GM12878 (cell line): ENCODE data around the gene PRDM16. TPM values are rescaled to one million over a fixed set of nuclear protein-coding genes. Genes with fewer than 3 reads are reported as not detected.

Source experiments
- ATF7 ChIP-seq: fragments of 450-650 bp; IDR thresholded peaks from 2 replicates; pipeline ENCODE4 v1.6.1; 2016; ENCODE audit warnings: low read depth, mild to moderate bottlenecking
- BCLAF1 ChIP-seq: fragments of 450-650 bp; IDR thresholded peaks from 2 replicates; pipeline ENCODE4 v1.6.1; 2017; ENCODE audit warnings: antibody characterized with exemption, mild to moderate bottlenecking, moderate library complexity
- CBX3 ChIP-seq: fragments of 200-600 bp; sonication (generic); IDR thresholded peaks from 2 replicates; pipeline ENCODE4 v1.6.1; 2016; ENCODE audit warnings: low read depth, borderline replicate concordance
- IRF3 ChIP-seq: fragments of 450-650 bp; IDR thresholded peaks from 2 replicates; pipeline ENCODE4 v1.6.1; 2014; ENCODE audit warnings: mild to moderate bottlenecking
- KAT2A ChIP-seq: conservative IDR thresholded peaks from 2 replicates; pipeline ENCODE4 v1.6.1; 2011; ENCODE audit warnings: low read depth, low read length; ENCODE audit not compliant: control insufficient read depth
- NR2C1 ChIP-seq: fragments of 450-650 bp; IDR thresholded peaks from 2 replicates; pipeline ENCODE4 v1.6.1; 2017; ENCODE audit warnings: antibody characterized with exemption, mild to moderate bottlenecking, moderate library complexity
- RAD21 ChIP-seq: IDR thresholded peaks from 2 replicates; pipeline ENCODE4 v1.6.1; 2011; ENCODE audit warnings: mild to moderate bottlenecking, low read depth, low read length, moderate library complexity; ENCODE audit not compliant: insufficient read depth
- RBBP5 ChIP-seq: fragments of 200-600 bp; sonication (generic); conservative IDR thresholded peaks from 2 replicates; pipeline ENCODE4 v1.6.1; 2016
- SMC3 ChIP-seq: IDR thresholded peaks from 2 replicates; pipeline ENCODE4 v1.6.1; 2011; ENCODE audit warnings: low read length, improper control_type of control experiment, borderline replicate concordance
- polyA plus RNA-seq, 11 experiments: library from polyadenylated mRNA; depleted of rRNA in 4 of 11; unstranded in 6 of 11; stranded (reverse) in 5 of 11; fragments of >200 nt; fragmentation: Nextera tagmentation in 4 of 11; fragmentation: Illumina TruSeq in 1 of 11; extraction: Ambion mirVana in 4 of 11; extraction: Trizol in 1 of 11; gene quantifications; 1 replicate in 1 of 11; 2 replicates in 10 of 11; pipeline versions ENCODE4 v1.2.1 to v1.2.3, GENCODE V29; 2011 to 2016; ENCODE audit warnings: inconsistent platforms in 2 of 11, missing spikeins in 2 of 11, low read depth in 1 of 11
- total RNA-seq, 4 experiments: library from RNA; depleted of rRNA in 3 of 4; stranded (reverse); fragments of >200 nt in 3 of 4; fragmentation: Illumina TruSeq in 1 of 4; extraction: Trizol in 1 of 4; gene quantifications; 2 replicates each; pipeline versions ENCODE4 v1.2.1 to v1.2.3, GENCODE V29; 2013 to 2021

Gene PRDM16
- total and polyA plus RNA-seq, 10 of the 15 experiments (the other 5 are each of a cell fraction or from before 2014, with no cell fraction given): 0.03 TPM; not detected in 9

- no peak for TF ChIP-seq IRF3
- TF ChIP-seq CBX3: no peak
- no peak for TF ChIP-seq RBBP5
- no peak for TF ChIP-seq BCLAF1
- no peak for TF ChIP-seq SMC3
- TF ChIP-seq RAD21: no peak
- no peak for TF ChIP-seq ATF7
- TF ChIP-seq NR2C1: no peak
- no peak for TF ChIP-seq KAT2A
These were observed 383.2 kb downstream of the PRDM16 start (continued) for GRCh38 chr1:3451994-3452865.
